GM19043 (cell line): ENCODE results near the gene S100PBP.
"Not testable (repeated sequence)": the region's sequence is repeated elsewhere in the genome, so short reads cannot be mapped to it uniquely, and the experiment has no call there.

Experiments used
- ATAC-seq: cut with Tn5 transposase; IDR thresholded peaks from one replicate; pipeline ENCODE4 v1.9.1; 2021; ENCODE audit warnings: low read depth; ENCODE audit not compliant: unreplicated experiment

S100PBP gene

DNA sequence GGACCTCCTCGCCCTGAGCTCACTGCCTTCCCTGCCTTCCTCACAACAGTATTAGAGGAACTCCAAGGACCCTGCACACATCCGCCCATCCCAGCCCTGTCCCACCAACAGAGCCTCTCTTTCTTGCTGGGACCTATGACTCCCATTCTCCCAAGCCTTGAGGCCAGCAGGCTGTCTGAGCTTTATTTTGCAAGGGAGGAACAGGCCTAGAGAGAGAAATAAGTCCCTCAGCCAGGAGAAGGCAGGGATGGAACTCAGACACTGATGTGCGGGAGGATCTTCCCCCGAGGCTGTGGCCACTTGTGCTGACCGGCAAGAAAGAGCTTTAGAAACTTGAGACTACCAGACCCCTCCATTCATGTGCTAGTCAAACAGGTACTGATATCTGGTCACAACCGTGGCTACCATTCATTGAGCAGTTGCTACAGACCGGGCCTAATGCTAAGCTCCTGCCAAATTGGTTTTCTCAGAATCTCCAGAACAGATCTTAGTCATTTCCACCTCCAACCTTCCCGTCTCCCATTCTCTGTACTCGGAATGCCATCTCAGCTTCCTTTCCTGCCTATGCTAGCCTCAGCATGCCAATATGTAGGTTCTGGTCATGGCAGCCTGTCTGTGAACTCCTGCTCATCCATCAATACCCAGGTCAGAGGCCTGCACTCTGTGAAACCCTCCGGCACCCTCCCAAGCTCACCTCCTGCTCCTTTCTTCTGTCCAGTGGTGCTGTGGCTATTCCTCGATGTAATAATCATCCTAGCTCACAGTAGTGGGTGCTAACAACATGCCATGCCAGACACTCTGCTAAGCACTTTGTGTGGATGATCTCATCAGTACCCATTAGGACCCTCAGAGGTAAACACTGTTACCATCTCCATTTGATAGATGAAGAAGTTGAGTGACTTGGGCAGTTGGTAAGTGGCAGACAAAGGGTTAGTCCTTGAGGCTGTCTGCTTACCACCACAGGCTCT, 79.9 kb downstream of the S100PBP start:
- no peak for ATAC-seq

DNA sequence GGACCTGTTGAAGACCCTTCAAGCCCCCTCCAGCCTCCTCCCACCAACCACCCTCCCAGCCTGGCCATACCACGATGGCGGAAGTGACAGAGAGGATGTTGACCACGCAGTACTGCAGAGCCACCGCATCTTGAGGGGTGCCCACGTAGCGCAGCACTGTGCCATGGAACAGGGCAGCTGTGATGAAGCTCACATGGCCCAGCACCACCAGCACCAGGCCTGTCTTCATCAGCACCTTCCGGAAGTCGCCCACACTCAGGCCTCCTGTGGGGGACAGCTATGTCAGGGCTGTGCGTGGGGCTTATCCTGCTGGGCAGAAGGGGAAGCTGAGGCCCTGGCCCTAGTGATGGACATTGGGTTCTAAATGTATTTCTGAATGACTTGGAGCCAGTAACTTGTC, 80.6 kb downstream of the S100PBP start:
- ATAC-seq = no peak

DNA sequence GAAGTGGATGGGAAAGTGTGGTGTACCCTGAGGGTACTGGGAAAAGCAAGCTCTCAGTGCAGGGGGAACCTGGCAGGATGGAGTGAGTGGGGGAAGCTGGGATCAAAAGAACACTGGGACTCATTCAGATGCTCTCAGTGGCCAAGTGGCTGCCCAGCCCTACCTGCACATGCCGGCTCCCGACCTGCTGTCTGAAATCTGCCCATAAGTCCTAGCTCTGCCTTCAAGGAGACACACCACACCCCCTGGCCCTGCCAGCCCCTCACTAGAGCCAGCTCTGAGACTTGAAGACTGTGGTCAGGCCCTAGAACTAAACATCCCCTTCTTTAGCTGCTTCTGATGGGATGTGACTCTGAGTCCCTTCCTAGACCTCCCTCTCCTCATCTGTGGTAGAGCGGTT, 81.5 kb downstream of the S100PBP start:
- ATAC-seq = no peak

DNA sequence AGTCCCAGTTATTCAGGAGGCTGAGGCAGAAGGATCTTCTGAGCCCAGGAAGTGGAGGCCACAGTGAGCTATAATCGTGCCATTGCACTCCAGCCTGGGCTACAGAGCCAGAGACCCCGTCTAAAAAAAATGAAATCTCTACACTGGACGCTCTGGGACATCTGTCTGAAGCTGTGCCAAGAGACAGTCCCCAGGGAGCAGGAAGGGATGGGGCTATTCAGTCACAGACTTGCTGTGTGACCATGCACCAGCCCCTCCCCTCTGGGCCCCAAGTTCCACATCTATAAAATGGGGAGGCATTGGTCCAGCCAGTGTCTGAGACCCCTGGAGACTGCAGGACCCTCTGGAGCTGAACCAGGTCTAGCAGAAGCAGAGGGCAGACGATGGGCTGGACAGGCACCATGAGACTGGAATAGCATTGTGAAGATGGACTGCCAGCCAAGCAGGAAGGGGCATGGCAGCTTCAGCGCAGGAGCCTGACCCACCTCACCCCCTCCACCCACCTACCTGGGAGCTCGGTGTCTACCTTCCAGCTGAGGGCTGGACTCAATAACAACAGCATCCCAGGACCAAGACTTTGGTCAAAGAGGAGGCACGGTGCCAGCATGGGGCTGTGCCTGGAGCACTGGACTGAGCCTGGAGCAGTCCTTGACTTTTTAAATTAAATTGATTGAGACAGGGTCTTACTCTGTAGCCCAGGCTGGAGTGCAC, 82.3 kb downstream of the S100PBP start:
- ATAC-seq = no peak

DNA sequence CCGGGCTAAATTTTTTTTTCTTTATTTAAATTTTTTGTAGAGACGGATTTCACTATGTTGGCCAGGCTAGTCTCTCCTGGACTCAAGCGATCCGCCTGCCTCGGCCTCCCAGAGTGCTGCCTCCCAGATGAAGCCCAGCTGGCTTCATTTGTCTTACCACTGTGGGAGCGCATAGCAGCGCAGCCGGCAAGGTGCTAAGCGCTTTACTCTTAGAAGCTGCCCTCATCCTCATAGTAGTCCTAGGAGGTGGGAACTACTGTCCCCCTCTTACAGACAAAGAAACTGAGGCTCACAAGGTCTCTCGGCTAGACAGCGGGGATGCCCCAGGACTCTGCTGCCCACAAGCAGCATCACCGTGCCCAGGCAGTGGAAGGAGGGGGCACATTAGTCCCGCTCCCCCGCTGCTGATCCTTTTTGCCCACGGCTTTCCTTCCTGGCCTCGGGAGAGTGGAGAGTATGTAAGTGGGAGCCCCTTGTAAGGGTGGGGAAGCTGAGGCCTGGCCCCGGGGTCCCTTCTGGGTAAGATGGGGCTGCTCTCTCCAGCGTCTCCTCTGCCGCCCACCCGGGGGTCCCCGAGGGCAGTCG, 83.0 kb downstream of the S100PBP start:
- ATAC-seq = no peak

DNA sequence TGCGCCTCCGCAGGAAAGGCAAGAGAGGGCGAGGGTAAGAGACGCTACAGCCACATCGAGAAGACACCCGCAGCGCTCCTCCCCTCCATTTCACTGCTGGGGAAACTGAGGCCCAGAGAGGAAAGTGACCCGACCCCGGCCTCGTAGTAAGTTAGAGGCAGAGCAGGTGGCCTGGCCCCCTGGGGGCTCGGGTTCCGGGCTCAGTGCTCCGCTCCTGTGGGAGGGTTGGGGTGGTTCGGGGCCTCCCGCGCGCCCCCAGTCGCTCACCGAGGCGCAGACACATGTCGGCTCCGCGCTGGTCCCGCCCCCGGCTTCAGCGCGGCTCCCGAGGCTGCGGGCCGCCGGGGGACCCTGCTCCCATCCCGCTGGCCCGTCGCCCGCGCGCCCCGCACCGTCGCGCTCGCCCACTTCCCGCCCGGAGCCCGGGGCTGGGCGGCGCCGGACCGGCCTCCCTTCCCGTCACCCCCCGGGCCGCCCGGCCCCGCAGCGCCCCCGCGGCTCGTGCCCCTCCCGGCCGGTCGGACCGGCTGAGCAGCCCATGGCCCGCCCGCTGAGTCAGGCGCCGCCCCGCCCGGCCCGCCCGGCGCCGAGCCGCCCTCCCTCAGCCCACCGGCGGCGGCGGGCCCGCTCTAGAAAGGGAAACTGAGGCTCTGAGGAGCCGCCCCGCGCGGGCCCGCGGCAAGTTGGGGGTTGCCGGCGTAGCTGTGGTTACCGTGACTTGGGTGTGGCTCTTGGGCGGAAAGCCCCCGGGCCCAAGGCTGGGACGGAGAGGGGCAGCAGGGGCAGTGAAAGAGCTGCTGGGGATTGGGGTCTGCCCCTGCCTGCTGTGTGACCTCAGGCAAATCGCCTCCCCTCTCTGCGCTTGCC, 83.7 kb downstream of the S100PBP start, which contains the start of gene TMEM54:
Gene TMEM54, minus strand, starts transcription at position 434 of the 867 bp plus-strand sequence. Its CDS starts 151 bp downstream, at position 283.
- no peak for ATAC-seq

DNA sequence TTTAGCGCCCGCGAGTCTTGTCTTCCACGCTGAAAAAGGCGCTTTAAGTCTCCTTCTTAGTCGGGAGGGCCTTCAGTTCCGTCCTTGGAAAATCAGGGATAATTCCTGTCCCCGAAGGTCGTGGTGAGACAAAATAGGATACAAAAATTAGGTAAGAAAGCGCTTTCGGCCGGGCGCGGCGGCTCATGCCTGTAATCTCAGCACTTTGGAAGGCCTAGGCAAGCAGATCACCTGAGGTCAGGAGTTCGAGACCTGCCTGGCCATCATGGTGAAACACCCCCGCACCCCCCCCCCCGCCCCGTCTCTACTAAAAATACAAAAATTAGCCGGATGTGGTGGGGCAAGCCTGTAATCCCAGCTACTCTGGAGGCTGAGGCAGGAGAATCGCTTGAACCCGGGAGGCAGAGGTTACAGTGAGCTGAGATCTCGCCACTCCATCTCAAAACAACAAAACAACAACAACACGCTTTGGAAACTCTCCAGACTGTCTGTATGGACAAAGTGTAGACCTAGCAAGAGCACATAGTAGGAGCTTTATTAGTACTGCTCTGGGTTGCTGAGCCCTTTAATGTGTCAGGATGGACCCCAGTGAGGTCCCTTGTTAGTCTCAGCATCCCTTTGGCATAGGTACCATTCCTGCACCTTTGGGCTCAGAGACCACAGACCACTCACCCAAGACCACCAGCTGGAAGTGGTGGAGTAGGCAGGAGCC, 84.5 kb downstream of the S100PBP start:
- ATAC-seq = no peak

DNA sequence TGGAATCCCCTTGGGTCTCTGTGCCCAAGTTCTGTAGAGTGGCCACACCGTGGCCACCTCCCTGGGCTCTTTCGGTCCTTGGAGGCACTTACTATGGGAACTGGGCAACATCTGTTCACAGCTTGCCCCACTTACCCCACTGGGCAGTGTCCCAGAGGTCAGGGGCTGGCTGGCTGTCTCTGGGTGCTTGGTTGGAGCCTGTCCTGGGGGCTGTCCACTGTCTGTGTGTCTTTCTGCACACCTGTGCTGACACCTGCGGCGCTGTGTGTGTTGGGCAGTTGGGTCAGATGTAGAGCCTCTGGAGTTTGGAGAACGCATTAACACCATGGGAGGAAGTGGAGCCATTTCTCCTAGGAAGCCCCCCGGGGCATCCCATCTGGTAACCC, 85.1 kb downstream of the S100PBP start:
- ATAC-seq = no peak

DNA sequence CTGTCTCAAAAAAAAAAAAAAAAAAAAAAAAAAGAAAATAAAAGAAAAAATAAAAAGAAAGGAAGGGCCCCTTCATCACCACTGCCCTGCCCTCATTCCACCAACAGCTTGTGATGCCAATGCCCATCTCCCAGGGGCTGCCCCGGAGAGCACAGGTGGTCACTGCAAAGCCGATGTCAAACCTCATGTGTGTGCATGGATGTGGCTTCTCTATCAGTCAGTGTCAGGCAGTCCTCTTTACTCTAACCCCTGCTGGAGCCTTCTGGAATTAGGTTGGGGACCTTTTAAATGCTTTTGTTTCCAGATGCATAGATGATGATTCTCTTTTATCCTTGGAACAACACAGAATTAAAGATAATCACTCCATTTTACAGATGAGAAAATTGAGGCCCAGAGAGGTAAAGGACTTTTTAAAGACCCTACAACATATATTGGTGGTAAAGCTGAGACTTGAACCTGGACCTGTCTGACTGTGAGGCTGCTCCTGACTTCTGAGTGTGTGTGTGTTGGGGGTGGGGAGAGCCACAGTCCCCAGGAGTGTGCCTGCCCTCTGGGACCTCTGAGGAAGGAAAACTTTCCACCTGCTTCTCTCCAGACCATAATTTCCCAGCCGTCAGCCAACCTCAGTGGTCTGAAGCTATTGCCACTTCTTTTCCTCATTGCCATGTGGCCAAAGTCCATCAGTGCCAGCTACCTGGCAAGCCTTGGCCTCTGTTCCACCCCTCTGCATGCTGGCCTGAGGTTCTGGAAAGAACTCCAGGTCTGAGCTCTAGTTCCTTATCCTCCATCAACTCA, 86.7 kb downstream of the S100PBP start:
- no peak for ATAC-seq

DNA sequence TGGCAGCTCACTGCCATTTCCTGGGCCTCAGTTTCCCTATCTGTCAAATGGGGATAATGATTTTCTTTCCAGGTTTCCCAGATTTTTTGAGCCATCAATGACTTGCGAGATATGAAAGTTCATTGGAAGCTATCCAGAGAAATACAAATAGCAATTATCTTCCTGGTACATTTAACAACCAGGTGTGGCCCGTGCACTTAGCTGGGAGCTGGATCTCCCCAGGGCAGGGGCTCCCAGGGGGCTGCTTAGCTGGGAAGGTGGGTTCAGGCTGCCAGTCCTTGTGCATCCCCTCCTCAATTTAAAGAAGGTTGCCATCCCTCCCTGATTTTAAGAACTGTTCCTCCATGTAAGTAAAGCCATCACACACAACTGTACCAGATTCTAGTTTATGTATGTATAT, 87.3 kb downstream of the S100PBP start:
- ATAC-seq = no peak

DNA sequence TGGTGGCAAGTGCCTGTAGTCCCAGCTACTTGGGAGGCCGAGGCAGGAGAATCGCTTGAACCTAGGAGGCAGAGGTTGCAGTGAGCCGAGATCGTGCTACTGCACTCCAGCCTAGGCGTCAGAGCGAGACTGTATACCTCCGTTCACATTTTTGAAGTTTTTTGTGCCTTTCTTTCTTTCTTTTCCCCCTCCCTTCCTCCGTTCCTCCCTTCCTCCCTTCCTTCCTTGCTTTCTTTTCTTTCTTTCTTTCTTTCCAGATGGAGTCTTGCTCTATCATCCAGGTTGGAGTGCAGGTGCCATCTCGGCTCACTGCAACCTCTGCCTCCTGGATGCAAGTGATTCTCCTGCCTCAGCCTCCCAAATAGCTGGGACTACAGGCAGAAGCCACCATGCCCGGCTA, 88.1 kb downstream of the S100PBP start:
- not testable (repeated sequence) for ATAC-seq

DNA sequence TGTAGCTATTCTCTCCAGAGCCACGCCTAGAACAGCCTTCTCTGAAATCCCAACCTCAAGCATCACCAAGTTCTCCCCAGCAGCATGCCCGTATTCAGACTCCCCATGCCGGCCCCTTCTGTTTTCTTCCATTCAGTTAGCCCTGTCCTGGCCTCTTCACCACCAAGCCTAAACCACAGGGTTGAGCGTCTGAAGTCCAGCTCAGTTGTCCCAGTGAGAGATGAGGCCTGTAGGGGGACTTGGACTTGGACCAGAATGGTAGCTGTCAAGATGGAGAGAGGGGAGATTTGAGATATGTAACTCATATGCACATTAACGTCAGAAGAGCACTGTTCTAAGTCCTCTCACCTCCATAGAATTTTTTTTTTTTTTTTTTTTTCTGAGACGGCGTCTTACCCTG, 89.2 kb downstream of the S100PBP start:
- no peak for ATAC-seq

DNA sequence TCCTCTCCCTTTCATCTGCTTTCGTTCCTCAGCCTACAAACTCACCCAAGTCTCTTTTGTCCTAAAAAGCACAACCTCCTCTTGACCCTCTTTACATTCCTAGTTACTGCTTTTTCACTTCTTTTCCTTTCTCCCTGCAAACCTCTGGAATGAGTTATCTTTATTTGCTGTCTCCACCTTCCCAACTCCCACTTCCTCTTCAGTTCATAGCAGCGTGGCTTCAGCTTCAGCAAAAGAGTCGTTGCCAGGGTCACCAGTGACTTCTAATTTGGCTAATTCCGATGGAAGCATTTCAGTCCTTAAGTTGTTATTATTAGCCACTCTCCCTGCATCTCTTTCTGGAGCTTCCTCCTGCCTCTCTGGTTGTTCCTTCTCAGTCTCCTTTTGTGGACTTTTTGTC, 90.0 kb downstream of the S100PBP start:
- ATAC-seq = no peak
